Measurements from ENCODE around the gene DNAH14. TPM values are rescaled to one million over a fixed set of nuclear protein-coding genes. Genes with fewer than 3 reads are reported as not detected.

DNAH14 gene
- total and polyA plus RNA-seq, 2 experiments from 2014 or later, result 55.3 to 80.2 TPM

DNA sequence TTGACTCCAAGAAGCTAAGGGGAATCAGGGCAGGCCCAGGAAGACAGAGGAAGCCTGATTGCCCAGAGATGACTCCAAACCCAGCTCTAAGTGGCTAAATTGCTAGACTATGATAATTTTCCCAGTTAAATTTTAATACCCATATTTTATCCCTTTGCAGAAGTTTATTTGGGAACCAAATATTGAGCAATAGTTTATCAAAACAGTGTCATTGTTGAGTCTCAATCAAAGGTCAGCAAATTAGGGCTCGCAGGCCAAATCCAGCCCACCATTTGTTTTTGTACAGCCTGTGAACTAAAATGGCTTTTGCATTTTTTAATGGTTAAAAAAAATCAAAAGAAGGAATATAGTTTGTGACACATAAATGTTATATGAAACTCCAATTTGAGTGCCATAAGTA lies 451.2 kb downstream of the DNAH14 start:
- H3K4me3 Mint-ChIP-seq, result no peak overlapping the region
- H3K27me3 Mint-ChIP-seq (ENCODE audit: insufficient read depth, low read depth, poor library complexity), result peaks cover 9% of the 10 kb centered on the region
- H3K4me2 ChIP-seq, result no peak overlapping the region

More for the DNA sequence above, 451.2 kb downstream of the DNAH14 start:
- DNase-seq (ENCODE audit: low spot score), result no peak
- Histone ChIP-seq H3K4me1 (ENCODE audit: insufficient read depth) (peaks cover 19% of the 10 kb centered on the region), H3K27me3 (ENCODE audit: insufficient read depth) (no peaks in the 10 kb centered on the region), H3K27ac (ENCODE audit: low read depth) (no peak overlapping the region), H2AFZ (peak overlapping the region; percentile 34; the same call in 1 of the 2 replicates), H3F3A (replicated peaks; ENCODE audit: low read depth) (no peaks in the 10 kb centered on the region), H3K36me3 (ENCODE audit: insufficient read depth) (no peaks in the 10 kb centered on the region), H3K79me2 (replicated peaks; ENCODE audit: insufficient read depth) (no peaks in the 10 kb centered on the region), H3K9me2 (ENCODE audit: insufficient read depth) (no peaks in the 10 kb centered on the region; the same call in none of the 2 replicates), H3K4me3 (no peak overlapping the region), H4K20me1 (replicated peaks; ENCODE audit: insufficient read depth) (no peaks in the 10 kb centered on the region)
- TF ChIP-seq, protein P1, sequence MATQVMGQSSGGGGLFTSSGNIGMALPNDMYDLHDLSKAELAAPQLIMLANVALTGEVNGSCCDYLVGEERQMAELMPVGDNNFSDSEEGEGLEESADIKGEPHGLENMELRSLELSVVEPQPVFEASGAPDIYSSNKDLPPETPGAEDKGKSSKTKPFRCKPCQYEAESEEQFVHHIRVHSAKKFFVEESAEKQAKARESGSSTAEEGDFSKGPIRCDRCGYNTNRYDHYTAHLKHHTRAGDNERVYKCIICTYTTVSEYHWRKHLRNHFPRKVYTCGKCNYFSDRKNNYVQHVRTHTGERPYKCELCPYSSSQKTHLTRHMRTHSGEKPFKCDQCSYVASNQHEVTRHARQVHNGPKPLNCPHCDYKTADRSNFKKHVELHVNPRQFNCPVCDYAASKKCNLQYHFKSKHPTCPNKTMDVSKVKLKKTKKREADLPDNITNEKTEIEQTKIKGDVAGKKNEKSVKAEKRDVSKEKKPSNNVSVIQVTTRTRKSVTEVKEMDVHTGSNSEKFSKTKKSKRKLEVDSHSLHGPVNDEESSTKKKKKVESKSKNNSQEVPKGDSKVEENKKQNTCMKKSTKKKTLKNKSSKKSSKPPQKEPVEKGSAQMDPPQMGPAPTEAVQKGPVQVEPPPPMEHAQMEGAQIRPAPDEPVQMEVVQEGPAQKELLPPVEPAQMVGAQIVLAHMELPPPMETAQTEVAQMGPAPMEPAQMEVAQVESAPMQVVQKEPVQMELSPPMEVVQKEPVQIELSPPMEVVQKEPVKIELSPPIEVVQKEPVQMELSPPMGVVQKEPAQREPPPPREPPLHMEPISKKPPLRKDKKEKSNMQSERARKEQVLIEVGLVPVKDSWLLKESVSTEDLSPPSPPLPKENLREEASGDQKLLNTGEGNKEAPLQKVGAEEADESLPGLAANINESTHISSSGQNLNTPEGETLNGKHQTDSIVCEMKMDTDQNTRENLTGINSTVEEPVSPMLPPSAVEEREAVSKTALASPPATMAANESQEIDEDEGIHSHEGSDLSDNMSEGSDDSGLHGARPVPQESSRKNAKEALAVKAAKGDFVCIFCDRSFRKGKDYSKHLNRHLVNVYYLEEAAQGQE (IDR thresholded peaks at IDR 0.05; ENCODE audit: unreplicated experiment), result no peak
- TF ChIP-seq NANOG (IDR thresholded peaks at IDR 0.05; ENCODE audit: borderline replicate concordance) (no peak), STAT1 (IDR thresholded peaks at IDR 0.05; ENCODE audit: unreplicated experiment) (no peak), EZH2 (IDR thresholded peaks at IDR 0.05; ENCODE audit: low read depth, unreplicated experiment) (no peak), EZH2phosphoT487 (IDR thresholded peaks at IDR 0.05; ENCODE audit: unreplicated experiment) (no peak), JUNB (IDR thresholded peaks at IDR 0.05; ENCODE audit: unreplicated experiment) (no peak), CREB1 (CRISPR knock-in tag; IDR thresholded peaks at IDR 0.05; ENCODE audit: low read depth) (no peak), ZNF114 (CRISPR knock-in tag; IDR thresholded peaks at IDR 0.05) (no peak), POLR2AphosphoS5 (IDR thresholded peaks at IDR 0.05; ENCODE audit: low read depth) (no peak), ZNF331 (CRISPR knock-in tag; IDR thresholded peaks at IDR 0.05; ENCODE audit: low read depth) (no peak)
- TF ChIP-seq, protein P2, sequence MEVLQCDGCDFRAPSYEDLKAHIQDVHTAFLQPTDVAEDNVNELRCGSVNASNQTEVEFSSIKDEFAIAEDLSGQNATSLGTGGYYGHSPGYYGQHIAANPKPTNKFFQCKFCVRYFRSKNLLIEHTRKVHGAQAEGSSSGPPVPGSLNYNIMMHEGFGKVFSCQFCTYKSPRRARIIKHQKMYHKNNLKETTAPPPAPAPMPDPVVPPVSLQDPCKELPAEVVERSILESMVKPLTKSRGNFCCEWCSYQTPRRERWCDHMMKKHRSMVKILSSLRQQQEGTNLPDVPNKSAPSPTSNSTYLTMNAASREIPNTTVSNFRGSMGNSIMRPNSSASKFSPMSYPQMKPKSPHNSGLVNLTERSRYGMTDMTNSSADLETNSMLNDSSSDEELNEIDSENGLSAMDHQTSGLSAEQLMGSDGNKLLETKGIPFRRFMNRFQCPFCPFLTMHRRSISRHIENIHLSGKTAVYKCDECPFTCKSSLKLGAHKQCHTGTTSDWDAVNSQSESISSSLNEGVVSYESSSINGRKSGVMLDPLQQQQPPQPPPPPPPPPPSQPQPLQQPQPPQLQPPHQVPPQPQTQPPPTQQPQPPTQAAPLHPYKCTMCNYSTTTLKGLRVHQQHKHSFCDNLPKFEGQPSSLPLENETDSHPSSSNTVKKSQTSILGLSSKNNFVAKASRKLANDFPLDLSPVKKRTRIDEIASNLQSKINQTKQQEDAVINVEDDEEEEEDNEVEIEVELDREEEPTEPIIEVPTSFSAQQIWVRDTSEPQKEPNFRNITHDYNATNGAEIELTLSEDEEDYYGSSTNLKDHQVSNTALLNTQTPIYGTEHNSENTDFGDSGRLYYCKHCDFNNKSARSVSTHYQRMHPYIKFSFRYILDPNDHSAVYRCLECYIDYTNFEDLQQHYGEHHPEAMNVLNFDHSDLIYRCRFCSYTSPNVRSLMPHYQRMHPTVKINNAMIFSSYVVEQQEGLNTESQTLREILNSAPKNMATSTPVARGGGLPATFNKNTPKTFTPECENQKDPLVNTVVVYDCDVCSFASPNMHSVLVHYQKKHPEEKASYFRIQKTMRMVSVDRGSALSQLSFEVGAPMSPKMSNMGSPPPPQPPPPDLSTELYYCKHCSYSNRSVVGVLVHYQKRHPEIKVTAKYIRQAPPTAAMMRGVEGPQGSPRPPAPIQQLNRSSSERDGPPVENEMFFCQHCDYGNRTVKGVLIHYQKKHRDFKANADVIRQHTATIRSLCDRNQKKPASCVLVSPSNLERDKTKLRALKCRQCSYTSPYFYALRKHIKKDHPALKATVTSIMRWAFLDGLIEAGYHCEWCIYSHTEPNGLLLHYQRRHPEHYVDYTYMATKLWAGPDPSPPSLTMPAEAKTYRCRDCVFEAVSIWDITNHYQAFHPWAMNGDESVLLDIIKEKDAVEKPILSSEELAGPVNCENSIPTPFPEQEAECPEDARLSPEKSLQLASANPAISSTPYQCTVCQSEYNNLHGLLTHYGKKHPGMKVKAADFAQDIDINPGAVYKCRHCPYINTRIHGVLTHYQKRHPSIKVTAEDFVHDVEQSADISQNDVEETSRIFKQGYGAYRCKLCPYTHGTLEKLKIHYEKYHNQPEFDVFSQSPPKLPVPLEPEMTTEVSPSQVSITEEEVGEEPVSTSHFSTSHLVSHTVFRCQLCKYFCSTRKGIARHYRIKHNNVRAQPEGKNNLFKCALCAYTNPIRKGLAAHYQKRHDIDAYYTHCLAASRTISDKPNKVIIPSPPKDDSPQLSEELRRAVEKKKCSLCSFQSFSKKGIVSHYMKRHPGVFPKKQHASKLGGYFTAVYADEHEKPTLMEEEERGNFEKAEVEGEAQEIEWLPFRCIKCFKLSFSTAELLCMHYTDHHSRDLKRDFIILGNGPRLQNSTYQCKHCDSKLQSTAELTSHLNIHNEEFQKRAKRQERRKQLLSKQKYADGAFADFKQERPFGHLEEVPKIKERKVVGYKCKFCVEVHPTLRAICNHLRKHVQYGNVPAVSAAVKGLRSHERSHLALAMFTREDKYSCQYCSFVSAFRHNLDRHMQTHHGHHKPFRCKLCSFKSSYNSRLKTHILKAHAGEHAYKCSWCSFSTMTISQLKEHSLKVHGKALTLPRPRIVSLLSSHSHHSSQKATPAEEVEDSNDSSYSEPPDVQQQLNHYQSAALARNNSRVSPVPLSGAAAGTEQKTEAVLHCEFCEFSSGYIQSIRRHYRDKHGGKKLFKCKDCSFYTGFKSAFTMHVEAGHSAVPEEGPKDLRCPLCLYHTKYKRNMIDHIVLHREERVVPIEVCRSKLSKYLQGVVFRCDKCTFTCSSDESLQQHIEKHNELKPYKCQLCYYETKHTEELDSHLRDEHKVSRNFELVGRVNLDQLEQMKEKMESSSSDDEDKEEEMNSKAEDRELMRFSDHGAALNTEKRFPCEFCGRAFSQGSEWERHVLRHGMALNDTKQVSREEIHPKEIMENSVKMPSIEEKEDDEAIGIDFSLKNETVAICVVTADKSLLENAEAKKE (CRISPR knock-in tag; IDR thresholded peaks at IDR 0.05), result no peak
- TF ChIP-seq, protein P3, sequence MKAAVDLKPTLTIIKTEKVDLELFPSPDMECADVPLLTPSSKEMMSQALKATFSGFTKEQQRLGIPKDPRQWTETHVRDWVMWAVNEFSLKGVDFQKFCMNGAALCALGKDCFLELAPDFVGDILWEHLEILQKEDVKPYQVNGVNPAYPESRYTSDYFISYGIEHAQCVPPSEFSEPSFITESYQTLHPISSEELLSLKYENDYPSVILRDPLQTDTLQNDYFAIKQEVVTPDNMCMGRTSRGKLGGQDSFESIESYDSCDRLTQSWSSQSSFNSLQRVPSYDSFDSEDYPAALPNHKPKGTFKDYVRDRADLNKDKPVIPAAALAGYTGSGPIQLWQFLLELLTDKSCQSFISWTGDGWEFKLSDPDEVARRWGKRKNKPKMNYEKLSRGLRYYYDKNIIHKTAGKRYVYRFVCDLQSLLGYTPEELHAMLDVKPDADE (IDR thresholded peaks at IDR 0.05), result no peak
- TF ChIP-seq, protein P4, sequence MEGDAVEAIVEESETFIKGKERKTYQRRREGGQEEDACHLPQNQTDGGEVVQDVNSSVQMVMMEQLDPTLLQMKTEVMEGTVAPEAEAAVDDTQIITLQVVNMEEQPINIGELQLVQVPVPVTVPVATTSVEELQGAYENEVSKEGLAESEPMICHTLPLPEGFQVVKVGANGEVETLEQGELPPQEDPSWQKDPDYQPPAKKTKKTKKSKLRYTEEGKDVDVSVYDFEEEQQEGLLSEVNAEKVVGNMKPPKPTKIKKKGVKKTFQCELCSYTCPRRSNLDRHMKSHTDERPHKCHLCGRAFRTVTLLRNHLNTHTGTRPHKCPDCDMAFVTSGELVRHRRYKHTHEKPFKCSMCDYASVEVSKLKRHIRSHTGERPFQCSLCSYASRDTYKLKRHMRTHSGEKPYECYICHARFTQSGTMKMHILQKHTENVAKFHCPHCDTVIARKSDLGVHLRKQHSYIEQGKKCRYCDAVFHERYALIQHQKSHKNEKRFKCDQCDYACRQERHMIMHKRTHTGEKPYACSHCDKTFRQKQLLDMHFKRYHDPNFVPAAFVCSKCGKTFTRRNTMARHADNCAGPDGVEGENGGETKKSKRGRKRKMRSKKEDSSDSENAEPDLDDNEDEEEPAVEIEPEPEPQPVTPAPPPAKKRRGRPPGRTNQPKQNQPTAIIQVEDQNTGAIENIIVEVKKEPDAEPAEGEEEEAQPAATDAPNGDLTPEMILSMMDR (conservative IDR thresholded peaks at IDR 0.05; ENCODE audit: low read depth in 2 of 2), result no peak
- Mint-ChIP-seq H3K4me1 (peaks cover 16% of the 10 kb centered on the region), H3K27ac (no peak overlapping the region), H3K9me3 (no peaks in the 10 kb centered on the region), H3K36me3 (ENCODE audit: low read depth) (no peaks in the 10 kb centered on the region)
- no peak for ATAC-seq

All from GM23338 (cell line).